CD4-positive, alpha-beta T cell (primary cell): ENCODE results near the gene AKR1D1. TPM values are rescaled to one million over a fixed set of nuclear protein-coding genes. Genes with fewer than 3 reads are reported as not detected.
"Not testable (repeated sequence)": the region's sequence is repeated elsewhere in the genome, so short reads cannot be mapped to it uniquely, and the experiment has no call there.

Source experiments
- ATAC-seq: fragments of 200-7000 bp; cut with Tn5 transposase; one replicate; pipeline ENCODE4 v1.10.0; 2022; ENCODE audit warnings: mild to moderate bottlenecking; ENCODE audit not compliant: poor library complexity
- CTCF ChIA-PET: fragments of 350-600 bp; sonication (Branson Sonifier 250); formaldehyde crosslinking; loops from one replicate; lab custom pipeline; 2021; ENCODE audit warnings: antibody characterized with exemption, inconsistent platforms; lab: Charles Lee
- POLR2A ChIA-PET: fragments of 350-600 bp; sonication (Branson Sonifier 250); formaldehyde crosslinking; loops from one replicate; lab custom pipeline; 2021; ENCODE audit warnings: antibody characterized with exemption, inconsistent platforms; lab: Charles Lee
- DNase-seq, 14 experiments: peaks; one replicate each; pipeline ENCODE4 v3.0.0-alpha.2; 2013 to 2020; ENCODE audit warnings: mixed read lengths in 2 of 14
- H3K27ac ChIP-seq, 2 donors: one replicate each; pipeline versions ENCODE4 v1.5.1 to v1.7.0; 2013; ENCODE audit warnings: low read length in 2 of 2, low read depth in 1 of 2, mild to moderate bottlenecking in 1 of 2
- H3K27me3 ChIP-seq, 2 experiments: 1 replicate in 1 of 2; 2 replicates in 1 of 2; pipeline versions ENCODE4 v1.6.1 to v1.7.0; 2013; ENCODE audit warnings: low read length in 2 of 2, control low read depth in 1 of 2, mild to moderate bottlenecking in 1 of 2, moderate library complexity in 1 of 2; ENCODE audit not compliant: insufficient read depth in 2 of 2, control insufficient read depth in 1 of 2
- H3K36me3 ChIP-seq: one replicate; pipeline ENCODE4 v1.6.1; 2013; ENCODE audit warnings: low read length, control low read depth; ENCODE audit not compliant: insufficient read depth
- H3K4me1 ChIP-seq: one replicate; pipeline ENCODE4 v1.6.1; 2013; ENCODE audit warnings: low read length, control low read depth; ENCODE audit not compliant: insufficient read depth
- H3K4me3 ChIP-seq: one replicate; pipeline ENCODE4 v1.5.1; 2013; ENCODE audit warnings: mild to moderate bottlenecking, low read length, moderate library complexity
- H3K9me3 ChIP-seq, 2 experiments: 1 replicate in 1 of 2; 2 replicates in 1 of 2; pipeline versions ENCODE4 v1.6.1 to v1.7.0; 2013; ENCODE audit warnings: low read length in 2 of 2, mild to moderate bottlenecking in 2 of 2, control low read depth in 1 of 2, moderate library complexity in 1 of 2; ENCODE audit not compliant: control insufficient read depth in 1 of 2, insufficient read depth in 1 of 2
- H3K27ac Mint-ChIP-seq: one replicate; pipeline ENCODE4 v1.8.0; 2020; ENCODE audit warnings: mixed read lengths
- H3K27me3 Mint-ChIP-seq: one replicate; pipeline ENCODE4 v1.8.0; 2021; ENCODE audit warnings: mixed read lengths
- H3K36me3 Mint-ChIP-seq: one replicate; pipeline ENCODE4 v1.8.0; 2021; ENCODE audit warnings: low read depth, mixed read lengths
- H3K4me1 Mint-ChIP-seq: one replicate; pipeline ENCODE4 v1.8.0; 2021; ENCODE audit warnings: low read depth, mixed read lengths
- H3K4me3 Mint-ChIP-seq: one replicate; pipeline ENCODE4 v1.8.0; 2020; ENCODE audit warnings: mild to moderate bottlenecking, mixed read lengths
- H3K9me3 Mint-ChIP-seq: one replicate; pipeline ENCODE4 v1.8.0; 2020; ENCODE audit warnings: mixed read lengths
- CTCF ChIP-seq: fragments of 200-600 bp; IDR thresholded peaks from one replicate; pipeline ENCODE4 v1.8.0; 2022; ENCODE audit warnings: antibody characterized with exemption, mild to moderate bottlenecking
- intact Hi-C, 2 experiments: fragments of 100-400 bp; cut with DNase I in 1 of 2; cut with micrococcal nuclease in 1 of 2; formaldehyde crosslinking; loops; one replicate each; pipeline versions ENCODE4 v1.15.1 to v1.9.0; 2023 to 2025; cut with DNase I, micrococcal nuclease
- total RNA-seq, 174 experiments: library from RNA in 2 of 174; stranded (reverse) in 2 of 174; gene quantifications; one replicate each; pipeline ENCODE4 v1.2.3 and lab custom pipeline; 2021 to 2026

Gene AKR1D1
- total RNA-seq, 2 experiments from 2014 or later, result not detected

- ATAC-seq (no peak), DNase-seq (no peak)
- no peaks in the 10 kb centered on the region for H3K4me1 ChIP-seq
- no peak overlapping the region for H3K4me3 ChIP-seq
- Mint-ChIP-seq H3K4me1 (no peaks in the 10 kb centered on the region), H3K9me3 (peaks cover 3% of the 10 kb centered on the region), H3K4me3 (no peak overlapping the region), H3K27ac (no peak overlapping the region), H3K36me3 (peaks cover 4% of the 10 kb centered on the region), H3K27me3 (peaks cover 6% of the 10 kb centered on the region)
- intact Hi-C loops, result no loop called here
- TF ChIP-seq CTCF, result no peak
- no peak overlapping the region for H3K27ac ChIP-seq
- H3K9me3 ChIP-seq, result peaks cover 0 to 5% of the 10 kb centered on the region in 2 experiments
- ChIA-PET POLR2A (interaction anchor here (0.6 kb wide), 1 partner anchor 14 kb away, joined by 3 read pairs; no protein-coding TSS in a partner anchor), CTCF (no interaction called here)
- H3K27me3 ChIP-seq, result no peaks in the 10 kb centered on the region
- no peaks in the 10 kb centered on the region for H3K36me3 ChIP-seq
Measured at GRCh38 chr7:138032770-138033169, 43.5 kb upstream of the AKR1D1 start.

- DNase-seq (no peak), ATAC-seq (no peak)
- ChIA-PET POLR2A (interaction anchor here (0.6 kb wide), 1 partner anchor 15 kb away, joined by 3 read pairs; no protein-coding TSS in a partner anchor), CTCF (no interaction called here)
- H3K36me3 Mint-ChIP-seq, result peaks cover 4% of the 10 kb centered on the region
- TF ChIP-seq CTCF, result no peak
- intact Hi-C loops, result no loop called here
- Histone ChIP-seq H3K9me3 (peaks cover 0 to 5% of the 10 kb centered on the region in 2 experiments), H3K27ac (no peak overlapping the region), H3K36me3 (no peaks in the 10 kb centered on the region), H3K27me3 (no peaks in the 10 kb centered on the region), H3K4me3 (no peak overlapping the region), H3K4me1 (no peaks in the 10 kb centered on the region)
- no peak overlapping the region for H3K27ac Mint-ChIP-seq
- peaks cover 3% of the 10 kb centered on the region for H3K9me3 Mint-ChIP-seq
- peaks cover 7% of the 10 kb centered on the region for H3K27me3 Mint-ChIP-seq
- no peaks in the 10 kb centered on the region for H3K4me1 Mint-ChIP-seq
- H3K4me3 Mint-ChIP-seq, result no peak overlapping the region
Measured at GRCh38 chr7:138033241-138033640, 43.0 kb upstream of the AKR1D1 start.

GRCh38 chr7:138036135-138036534, 40.1 kb upstream of the AKR1D1 start:
- CTCF ChIA-PET, result no interaction called here
- Mint-ChIP-seq H3K36me3 (peaks cover 4% of the 10 kb centered on the region), H3K27ac (no peak overlapping the region), H3K4me3 (no peak overlapping the region), H3K27me3 (peaks cover 30% of the 10 kb centered on the region), H3K9me3 (peaks cover 3% of the 10 kb centered on the region), H3K4me1 (no peaks in the 10 kb centered on the region)
- no peaks in the 10 kb centered on the region for H3K4me1 ChIP-seq
- POLR2A ChIA-PET, result no interaction called here
- DNase-seq (no peak), ATAC-seq (no peak)
- H3K27ac ChIP-seq, result no peak overlapping the region
- TF ChIP-seq CTCF, result no peak
- H3K9me3 ChIP-seq, result peaks cover 0 to 5% of the 10 kb centered on the region in 2 experiments
- H3K27me3 ChIP-seq, result no peaks in the 10 kb centered on the region
- no peaks in the 10 kb centered on the region for H3K36me3 ChIP-seq
- intact Hi-C loops, result no loop called here
- H3K4me3 ChIP-seq, result no peak overlapping the region

GRCh38 chr7:138040063-138040462, 36.2 kb upstream of the AKR1D1 start:
- H3K36me3 ChIP-seq, H3K9me3 Mint-ChIP-seq, H3K36me3 Mint-ChIP-seq, POLR2A ChIA-PET, H3K4me3 ChIP-seq, H3K27ac Mint-ChIP-seq, H3K27me3 ChIP-seq, H3K9me3 ChIP-seq, H3K4me1 Mint-ChIP-seq, CTCF ChIA-PET, H3K27ac ChIP-seq, DNase-seq, ATAC-seq, H3K4me3 Mint-ChIP-seq, intact Hi-C loops, H3K4me1 ChIP-seq: not testable (repeated sequence)
- H3K27me3 Mint-ChIP-seq, result peaks cover 34% of the 10 kb centered on the region
